HG03064 (cell line): Measurements from ENCODE around the gene EOLA1.
"Not testable (repeated sequence)": the region's sequence is repeated elsewhere in the genome, so short reads cannot be mapped to it uniquely, and the experiment has no call there.

Experiments
- ATAC-seq: cut with Tn5 transposase; IDR thresholded peaks from one replicate; pipeline ENCODE4 v1.9.1; 2021; ENCODE audit warnings: low read depth; ENCODE audit not compliant: unreplicated experiment

The EOLA1 gene

GRCh38 chrX:149540131-149540620, 636 bp upstream of the EOLA1 start:
- ATAC-seq, result peak; percentile 33

GRCh38 chrX:149541521-149542047, 772 bp downstream of the EOLA1 start:
- no peak for ATAC-seq

- not testable (repeated sequence) for ATAC-seq
Measured at GRCh38 chrX:149545545-149546543, 5.0 kb downstream of the EOLA1 start.

GRCh38 chrX:149546962-149547361, 6.2 kb downstream of the EOLA1 start:
- ATAC-seq, result not testable (repeated sequence)

- ATAC-seq, result not testable (repeated sequence)
Measured at GRCh38 chrX:149547782-149548181, 7.0 kb downstream of the EOLA1 start.

- ATAC-seq, result not testable (repeated sequence)
Measured at GRCh38 chrX:149549701-149550100, 8.9 kb downstream of the EOLA1 start, which contains the start of gene HSFX3. HSFX3 (minus strand) TSS chrX:149549924; CDS start chrX:149549852, 72 bp downstream.

- ATAC-seq, result not testable (repeated sequence)
Measured at GRCh38 chrX:149550454-149550853, 9.6 kb downstream of the EOLA1 start.

GRCh38 chrX:149551245-149551938, 10.6 kb downstream of the EOLA1 start:
- ATAC-seq, result not testable (repeated sequence)

- not testable (repeated sequence) for ATAC-seq
Measured at GRCh38 chrX:149551939-149552248, 11.1 kb downstream of the EOLA1 start.

GRCh38 chrX:149555251-149555650, 14.4 kb downstream of the EOLA1 start:
- not testable (repeated sequence) for ATAC-seq

GRCh38 chrX:149563359-149563758, 22.5 kb downstream of the EOLA1 start:
- no peak for ATAC-seq

GRCh38 chrX:149567621-149568417, 27.0 kb downstream of the EOLA1 start:
- no peak for ATAC-seq

- ATAC-seq, result no peak
Measured at GRCh38 chrX:149568701-149569296, 28.0 kb downstream of the EOLA1 start.

- no peak for ATAC-seq
Measured at GRCh38 chrX:149569770-149570169, 29.0 kb downstream of the EOLA1 start.

GRCh38 chrX:149570668-149571067, 29.9 kb downstream of the EOLA1 start:
- no peak for ATAC-seq

GRCh38 chrX:149571770-149572169, 31.0 kb downstream of the EOLA1 start:
- no peak for ATAC-seq

GRCh38 chrX:149572743-149573142, 31.9 kb downstream of the EOLA1 start:
- no peak for ATAC-seq

GRCh38 chrX:149573456-149573855, 32.6 kb downstream of the EOLA1 start:
- peak; percentile 99 for ATAC-seq

GRCh38 chrX:149585631-149586030, 44.8 kb downstream of the EOLA1 start:
- not testable (repeated sequence) for ATAC-seq

- not testable (repeated sequence) for ATAC-seq
Measured at GRCh38 chrX:149587359-149587758, 46.5 kb downstream of the EOLA1 start, which contains the start of gene MAGEA9B. MAGEA9B (minus strand) TSS chrX:149587459; CDS start chrX:149583179, 4,280 bp downstream.
